Measurements from ENCODE around the gene CEACAM7. TPM values are rescaled to one million over a fixed set of nuclear protein-coding genes. Genes with fewer than 3 reads are reported as not detected.

Gene CEACAM7
- total RNA-seq (2022; extraction: Qiagen RNA extraction), result 0.04 to 0.12 TPM (median 0.09 TPM) in 4 of 5 replicates, not detected in the other

GRCh38 chr19:41688098-41688497 lies at the start of gene CEACAM7:
TSS of gene CEACAM7 (minus strand) at chr19:41688270. CDS start at chr19:41688165, 105 bp downstream.

GRCh38 chr19:41708481-41708880 lies 20.4 kb upstream of the CEACAM7 start, which contains the start of gene CEACAM5:
TSS of gene CEACAM5 (plus strand) at chr19:41708626. CDS start at chr19:41708732, 106 bp downstream.

GRCh38 chr19:41626877-41627276 lies 61.2 kb downstream of the CEACAM7 start, which contains the start of gene CEACAM4:
TSS of gene CEACAM4 (minus strand) at chr19:41627074. CDS start at chr19:41626963, 111 bp downstream.

Other genes starting within 250 kb of the CEACAM7 start
- 98.5 to 129 TPM (median 111 TPM) in 5 replicates for gene DMAC2, start 248.4 kb downstream of the CEACAM7 start, total RNA-seq (2022; extraction: Qiagen RNA extraction)
- gene ERICH4, start 245.1 kb downstream of the CEACAM7 start, total RNA-seq (2022; extraction: Qiagen RNA extraction), result not detected in 5 replicates
- gene CEACAM21, start 112.1 kb downstream of the CEACAM7 start, total RNA-seq (2022; extraction: Qiagen RNA extraction), result 0.15 TPM in 1 of 5 replicates, not detected in the others
- not detected in 5 replicates for gene CEACAM4, start 61.2 kb downstream of the CEACAM7 start, total RNA-seq (2022; extraction: Qiagen RNA extraction)
- 1.5 to 1.9 TPM (median 1.6 TPM) in 5 replicates for gene CEACAM5, start 20.4 kb upstream of the CEACAM7 start, total RNA-seq (2022; extraction: Qiagen RNA extraction)
- 14.6 to 24.6 TPM (median 18.9 TPM) in 5 replicates for gene CEACAM6, start 67.3 kb upstream of the CEACAM7 start, total RNA-seq (2022; extraction: Qiagen RNA extraction)
- not detected in 5 replicates for gene CEACAM3, start 108.3 kb upstream of the CEACAM7 start, total RNA-seq (2022; extraction: Qiagen RNA extraction)
- not detected in 5 replicates for gene LYPD4, start 156.4 kb upstream of the CEACAM7 start, total RNA-seq (2022; extraction: Qiagen RNA extraction)
- not detected in 5 replicates for gene DMRTC2, start 156.8 kb upstream of the CEACAM7 start, total RNA-seq (2022; extraction: Qiagen RNA extraction)
- 7,258 to 11,211 TPM (median 7,692 TPM) in 5 replicates for gene RPS19, start 172.0 kb upstream of the CEACAM7 start, total RNA-seq (2022; extraction: Qiagen RNA extraction)
- 0.92 to 1.2 TPM (median 1.0 TPM) in 5 replicates for gene CD79A, start 189.0 kb upstream of the CEACAM7 start, total RNA-seq (2022; extraction: Qiagen RNA extraction)
- 73.8 to 121 TPM (median 110 TPM) in 5 replicates for gene ARHGEF1, start 194.9 kb upstream of the CEACAM7 start, total RNA-seq (2022; extraction: Qiagen RNA extraction)
- gene ERFL, start 240.2 kb upstream of the CEACAM7 start, total RNA-seq (2022; extraction: Qiagen RNA extraction), result 0.21 to 0.37 TPM (median 0.30 TPM) in 5 replicates